Measurements from ENCODE around the gene FAM83G.

Gene FAM83G

DNA sequence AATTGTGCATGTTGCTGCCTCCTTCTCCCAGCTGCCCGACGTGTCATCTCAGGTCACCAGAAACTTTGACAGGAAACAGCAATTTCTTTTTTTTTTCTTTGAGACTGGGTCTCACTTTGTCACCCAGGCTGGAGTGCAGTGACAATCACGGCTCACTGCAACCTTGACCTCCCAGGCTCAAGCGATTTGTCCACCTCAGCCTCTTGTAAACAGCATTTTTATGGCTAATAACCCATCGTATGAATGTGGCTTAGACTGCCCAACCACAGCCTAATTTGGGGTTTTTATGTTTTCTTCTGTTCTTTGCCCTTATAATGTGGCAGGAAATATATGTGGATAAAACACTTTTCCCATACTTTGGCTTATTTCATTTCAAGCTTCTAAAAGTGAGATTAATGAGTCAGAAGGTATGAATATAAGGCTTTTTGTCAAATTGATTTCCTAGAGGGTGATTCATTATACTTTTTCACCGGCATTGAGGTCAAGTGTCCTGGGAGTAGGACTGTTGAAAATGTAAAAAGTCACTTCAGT is 83.6 kb downstream of the FAM83G start:
- no peak for DNase-seq (ENCODE audit: low spot score)

DNA sequence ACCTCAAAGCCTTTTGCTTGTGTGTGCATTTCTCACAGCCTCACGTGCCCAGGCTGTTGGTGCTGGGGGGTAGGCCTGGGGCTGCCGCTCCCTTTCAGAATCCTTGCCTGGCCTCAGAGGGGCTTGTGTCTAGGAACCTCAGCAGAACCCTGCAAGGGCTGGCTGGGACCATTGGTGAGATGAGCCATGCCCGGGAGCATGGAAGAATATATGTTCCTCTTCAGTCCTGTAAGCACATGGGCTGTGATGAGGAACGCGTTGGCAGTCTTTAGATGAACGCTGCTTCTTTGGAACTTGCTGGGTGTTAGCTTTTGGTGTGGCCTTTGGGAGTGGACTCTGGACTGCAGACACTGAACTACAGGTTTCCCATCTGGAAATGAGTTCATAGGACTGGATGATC is 84.6 kb downstream of the FAM83G start:
- DNase-seq (ENCODE audit: low spot score): no peak

All from LoVo (cell line).